Measurements from ENCODE around the gene BBOF1. TPM values are rescaled to one million over a fixed set of nuclear protein-coding genes. Genes with fewer than 3 reads are reported as not detected.
"Not testable (repeated sequence)": the region's sequence is repeated elsewhere in the genome, so short reads cannot be mapped to it uniquely, and the experiment has no call there.

Gene BBOF1
- total RNA-seq, 1 experiment from 2014 or later, result 4.0 TPM

DNA sequence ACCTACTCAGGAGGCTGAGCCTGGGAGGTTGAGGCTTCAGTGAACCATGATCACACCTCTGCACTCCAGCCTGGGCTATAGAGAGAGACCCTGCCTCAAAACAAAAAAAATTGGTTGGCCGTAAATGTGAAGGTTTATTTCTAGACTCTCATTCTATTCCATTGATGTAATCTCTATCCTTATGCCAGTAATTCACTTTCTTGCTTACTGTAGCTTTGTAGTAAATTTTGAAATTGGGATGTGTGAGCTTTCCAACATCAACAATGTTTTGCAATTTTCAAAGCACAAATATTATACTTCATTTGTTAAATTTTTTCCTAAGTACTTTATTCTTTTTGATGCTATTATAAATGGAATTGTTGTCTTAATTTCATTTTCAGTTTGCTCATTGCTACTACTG, 90.2 kb downstream of the BBOF1 start:
- Histone ChIP-seq H3K27ac (ENCODE audit: low read depth, low read length) (no peak overlapping the region), H3K4me2 (ENCODE audit: low read length) (no peak overlapping the region), H3K9me3 (ENCODE audit: control insufficient read depth in 1 of 2, insufficient read depth in 1 of 2, low read depth in 1 of 2, low read length in 2 of 2) (no peaks in the 10 kb centered on the region), H3K9ac (ENCODE audit: low read length) (no peak overlapping the region), H3K79me2 (ENCODE audit: insufficient read depth, low read length) (no peaks in the 10 kb centered on the region), H4K20me1 (ENCODE audit: insufficient read depth) (no peaks in the 10 kb centered on the region; the same call in 1 of the 2 replicates), H3K36me3 (ENCODE audit: control insufficient read depth in 1 of 2, insufficient read depth in 2 of 2, low read length in 2 of 2) (no peaks in the 10 kb centered on the region), H3K27me3 (ENCODE audit: insufficient read depth, low read length) (no peaks in the 10 kb centered on the region), H3K4me1 (ENCODE audit: control insufficient read depth in 1 of 2, insufficient read depth in 2 of 2, low read length in 2 of 2) (no peaks in the 10 kb centered on the region), H2AFZ (ENCODE audit: low read depth, low read length, poor library complexity, severe bottlenecking) (no peak overlapping the region), H3K9me2 (ENCODE audit: insufficient read depth) (no peaks in the 10 kb centered on the region), H3K4me3 (replicated peaks in 1 of 2; ENCODE audit: low read depth in 1 of 2, low read length in 2 of 2) (no peak overlapping the region)
- DNase-seq (ENCODE audit: low read depth, low spot score) (no peak), ATAC-seq (no peak)
- TF ChIP-seq ZFX (IDR thresholded peaks at IDR 0.05) (no peak), RAD21 (IDR thresholded peaks at IDR 0.05; ENCODE audit: low read depth) (no peak), EZH2 (IDR thresholded peaks at IDR 0.05) (no peak)
- TF ChIP-seq, protein P1, sequence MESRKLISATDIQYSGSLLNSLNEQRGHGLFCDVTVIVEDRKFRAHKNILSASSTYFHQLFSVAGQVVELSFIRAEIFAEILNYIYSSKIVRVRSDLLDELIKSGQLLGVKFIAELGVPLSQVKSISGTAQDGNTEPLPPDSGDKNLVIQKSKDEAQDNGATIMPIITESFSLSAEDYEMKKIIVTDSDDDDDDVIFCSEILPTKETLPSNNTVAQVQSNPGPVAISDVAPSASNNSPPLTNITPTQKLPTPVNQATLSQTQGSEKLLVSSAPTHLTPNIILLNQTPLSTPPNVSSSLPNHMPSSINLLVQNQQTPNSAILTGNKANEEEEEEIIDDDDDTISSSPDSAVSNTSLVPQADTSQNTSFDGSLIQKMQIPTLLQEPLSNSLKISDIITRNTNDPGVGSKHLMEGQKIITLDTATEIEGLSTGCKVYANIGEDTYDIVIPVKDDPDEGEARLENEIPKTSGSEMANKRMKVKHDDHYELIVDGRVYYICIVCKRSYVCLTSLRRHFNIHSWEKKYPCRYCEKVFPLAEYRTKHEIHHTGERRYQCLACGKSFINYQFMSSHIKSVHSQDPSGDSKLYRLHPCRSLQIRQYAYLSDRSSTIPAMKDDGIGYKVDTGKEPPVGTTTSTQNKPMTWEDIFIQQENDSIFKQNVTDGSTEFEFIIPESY (IDR thresholded peaks at IDR 0.05; ENCODE audit: extremely low read depth, insufficient replicate concordance, low read length), result no peak
- BruUV-seq (replicated peaks), result no TSS peak
- ChIA-PET RAD21 (ENCODE audit: low non-redundant PET in 1 of 2, low total read pairs in 2 of 2, uncharacterized antibody in 2 of 2, unreplicated experiment in 2 of 2) (no interaction called here), POLR2A (no interaction called here), CTCF (no interaction called here)
- intact Hi-C loops (cut with micrococcal nuclease), result no loop called here

- H3K9me2 ChIP-seq (ENCODE audit: insufficient read depth); H3K9ac ChIP-seq (ENCODE audit: low read length); H3K27me3 ChIP-seq (ENCODE audit: insufficient read depth, low read length); H3K4me1 ChIP-seq (ENCODE audit: control insufficient read depth in 1 of 2, insufficient read depth in 2 of 2, low read length in 2 of 2); H3K27ac ChIP-seq (ENCODE audit: low read depth, low read length); H3K4me2 ChIP-seq (ENCODE audit: low read length); H3K4me3 ChIP-seq (replicated peaks in 1 of 2; ENCODE audit: low read depth in 1 of 2, low read length in 2 of 2); H3K9me3 ChIP-seq (ENCODE audit: control insufficient read depth in 1 of 2, insufficient read depth in 1 of 2, low read depth in 1 of 2, low read length in 2 of 2); H2AFZ ChIP-seq (ENCODE audit: low read depth, low read length, poor library complexity, severe bottlenecking); H4K20me1 ChIP-seq (ENCODE audit: insufficient read depth); H3K36me3 ChIP-seq (ENCODE audit: control insufficient read depth in 1 of 2, insufficient read depth in 2 of 2, low read length in 2 of 2); POLR2A ChIA-PET; BruUV-seq (replicated peaks); H3K79me2 ChIP-seq (ENCODE audit: insufficient read depth, low read length): not testable (repeated sequence)
- ATAC-seq (peak; percentile 77), DNase-seq (ENCODE audit: low read depth, low spot score) (peak; percentile 27)
- CTCF ChIA-PET, result interaction anchor here (0.6 to 1.7 kb wide), 4 partner anchors 71 to 367 kb away, joined by 3 to 9 read pairs (median 3); no protein-coding TSS in a partner anchor
- TF ChIP-seq, protein P2, sequence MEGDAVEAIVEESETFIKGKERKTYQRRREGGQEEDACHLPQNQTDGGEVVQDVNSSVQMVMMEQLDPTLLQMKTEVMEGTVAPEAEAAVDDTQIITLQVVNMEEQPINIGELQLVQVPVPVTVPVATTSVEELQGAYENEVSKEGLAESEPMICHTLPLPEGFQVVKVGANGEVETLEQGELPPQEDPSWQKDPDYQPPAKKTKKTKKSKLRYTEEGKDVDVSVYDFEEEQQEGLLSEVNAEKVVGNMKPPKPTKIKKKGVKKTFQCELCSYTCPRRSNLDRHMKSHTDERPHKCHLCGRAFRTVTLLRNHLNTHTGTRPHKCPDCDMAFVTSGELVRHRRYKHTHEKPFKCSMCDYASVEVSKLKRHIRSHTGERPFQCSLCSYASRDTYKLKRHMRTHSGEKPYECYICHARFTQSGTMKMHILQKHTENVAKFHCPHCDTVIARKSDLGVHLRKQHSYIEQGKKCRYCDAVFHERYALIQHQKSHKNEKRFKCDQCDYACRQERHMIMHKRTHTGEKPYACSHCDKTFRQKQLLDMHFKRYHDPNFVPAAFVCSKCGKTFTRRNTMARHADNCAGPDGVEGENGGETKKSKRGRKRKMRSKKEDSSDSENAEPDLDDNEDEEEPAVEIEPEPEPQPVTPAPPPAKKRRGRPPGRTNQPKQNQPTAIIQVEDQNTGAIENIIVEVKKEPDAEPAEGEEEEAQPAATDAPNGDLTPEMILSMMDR (IDR thresholded peaks at IDR 0.05 in 2 of 3, conservative IDR thresholded peaks at IDR 0.05 in 1 of 3; ENCODE audit: borderline replicate concordance in 1 of 3, insufficient read depth in 1 of 3, low read depth in 2 of 3, low read length in 2 of 3), result peak; percentile 51 to 69 (median 58)
- TF ChIP-seq RAD21 (IDR thresholded peaks at IDR 0.05; ENCODE audit: low read depth), result peak; percentile 78
- intact Hi-C loops (cut with micrococcal nuclease), result loop anchor here (1.0 kb wide), 3 partner anchors 140 to 368 kb away; no protein-coding TSS in a partner anchor
- RAD21 ChIA-PET (ENCODE audit: low non-redundant PET in 1 of 2, low total read pairs in 2 of 2, uncharacterized antibody in 2 of 2, unreplicated experiment in 2 of 2), result interaction anchor here in 1 of 2 experiments (0.7 kb wide), 1 partner anchor 145 kb away, joined by 3 read pairs; no protein-coding TSS in a partner anchor
Observed at GRCh38 chr14:74111395-74112216, 92.5 kb downstream of the BBOF1 start.
